BJ (cell line): Measurements from ENCODE around the gene ZNF836. TPM values are rescaled to one million over a fixed set of nuclear protein-coding genes. Genes with fewer than 3 reads are reported as not detected.

ENCODE experiments used
- CTCF ChIA-PET: fragments of 350-600 bp; formaldehyde crosslinking; extraction: SDS; loops from one replicate; lab custom pipeline; 2021; ENCODE audit warnings: antibody characterized with exemption, inconsistent platforms; lab: Yijun Ruan, JAX
- POLR2A ChIA-PET: fragments of 300-600 bp; sonication (Branson Sonifier 250); formaldehyde crosslinking; extraction: SDS; loops from one replicate; lab custom pipeline; 2021; ENCODE audit warnings: antibody characterized with exemption; lab: Charles Lee
- DNase-seq: peaks from one replicate; pipeline ENCODE4 v3.0.0-alpha.2; 2011; ENCODE audit warnings: low read depth
- H3K27me3 ChIP-seq: 2 replicates; pipeline ENCODE4 v1.6.0; 2011; ENCODE audit warnings: low read length; ENCODE audit not compliant: control insufficient read depth, insufficient read depth
- H3K36me3 ChIP-seq: 2 replicates; pipeline ENCODE4 v1.5.1; 2011; ENCODE audit warnings: low read length; ENCODE audit not compliant: control insufficient read depth, insufficient read depth
- H3K4me3 ChIP-seq: 2 replicates; pipeline ENCODE4 v1.5.1; 2011; ENCODE audit warnings: low read depth, mild to moderate bottlenecking, control low read depth, low read length
- CTCF ChIP-seq: IDR thresholded peaks from 2 replicates; pipeline ENCODE4 v1.5.1; 2011; ENCODE audit warnings: low read depth, mild to moderate bottlenecking, control low read depth, inconsistent platforms, low read length, moderate library complexity; ENCODE audit not compliant: insufficient read depth
- polyA plus RNA-seq: library from polyadenylated mRNA; depleted of rRNA; stranded (reverse); fragments of >200 nt; gene quantifications from 2 replicates; pipeline ENCODE4 v1.2.3, GENCODE V29; 2011

Gene ZNF836
- polyA plus RNA-seq, 1 experiment = 1.5 TPM

GRCh38 chr19:52187407-52187806 is 16.0 kb upstream of the ZNF836 start:
- DNase-seq = no peak
- Histone ChIP-seq H3K36me3 (no peaks in the 10 kb centered on the region), H3K27me3 (no peaks in the 10 kb centered on the region), H3K4me3 (no peak overlapping the region)
- CTCF ChIA-PET = no interaction called here
- POLR2A ChIA-PET = no interaction called here
- TF ChIP-seq CTCF = no peak

GRCh38 chr19:52176574-52176973 is 5.2 kb upstream of the ZNF836 start:
- Histone ChIP-seq H3K27me3 (no peaks in the 10 kb centered on the region), H3K4me3 (no peak overlapping the region), H3K36me3 (no peaks in the 10 kb centered on the region)
- DNase-seq = no peak
- POLR2A ChIA-PET = interaction anchor here (0.6 kb wide), 1 partner anchor 154 kb away, joined by 8 read pairs; no protein-coding TSS in a partner anchor
- CTCF ChIA-PET = no interaction called here
- TF ChIP-seq CTCF = no peak

- CTCF ChIA-PET = interaction anchor here (1.3 kb wide), 1 partner anchor 33 kb away, joined by 3 read pairs; the partner anchor contains the start of gene ZNF616
- POLR2A ChIA-PET = no interaction called here
- TF ChIP-seq CTCF = no peak
- peaks cover 4% of the 10 kb centered on the region for H3K36me3 ChIP-seq
- no peak overlapping the region for H3K4me3 ChIP-seq
- no peak for DNase-seq
- no peaks in the 10 kb centered on the region for H3K27me3 ChIP-seq
Measured at GRCh38 chr19:52172347-52172746, 926 bp upstream of the ZNF836 start.

- DNase-seq = no peak
- Histone ChIP-seq H3K36me3 (peaks cover 4% of the 10 kb centered on the region), H3K27me3 (no peaks in the 10 kb centered on the region), H3K4me3 (peak overlapping the region; percentile 65)
- CTCF ChIA-PET = no interaction called here
- POLR2A ChIA-PET = interaction anchor here (1.0 kb wide), 1 partner anchor 18 kb away, joined by 3 read pairs; no protein-coding TSS in a partner anchor
- TF ChIP-seq CTCF = no peak
Measured at GRCh38 chr19:52170863-52171320, 529 bp downstream of the ZNF836 start.

GRCh38 chr19:52170304-52170703 is 1.1 kb downstream of the ZNF836 start:
- DNase-seq = no peak
- Histone ChIP-seq H3K27me3 (no peaks in the 10 kb centered on the region), H3K4me3 (peak overlapping the region; percentile 65), H3K36me3 (peaks cover 5% of the 10 kb centered on the region)
- POLR2A ChIA-PET = no interaction called here
- no peak for TF ChIP-seq CTCF
- CTCF ChIA-PET = no interaction called here
